ENCODE data around the gene PCDHB14. TPM values are rescaled to one million over a fixed set of nuclear protein-coding genes. Genes with fewer than 3 reads are reported as not detected.
"Not testable (repeated sequence)": the region's sequence is repeated elsewhere in the genome, so short reads cannot be mapped to it uniquely, and the experiment has no call there.

The PCDHB14 gene
- total RNA-seq, 1 experiment from 2014 or later: 0.07 TPM

DNA sequence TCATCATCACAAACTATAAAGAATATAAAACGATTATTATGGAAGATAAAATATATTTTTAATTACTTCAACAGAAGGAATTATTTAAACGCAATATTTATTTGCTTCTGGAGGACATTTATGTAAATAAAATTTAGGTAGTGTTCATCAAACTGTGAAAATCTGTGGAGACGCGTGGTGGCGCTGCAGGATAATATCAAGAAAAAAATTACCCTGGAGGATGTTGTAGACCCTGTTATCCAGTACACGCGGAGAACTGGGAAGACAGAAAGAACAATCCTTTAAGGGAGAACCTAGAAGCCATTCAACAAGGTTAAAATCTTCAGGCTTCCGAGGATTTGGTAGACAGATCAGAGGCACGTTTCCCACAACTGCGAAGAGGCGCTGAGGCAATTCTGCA, 14.7 kb upstream of the PCDHB14 start, which contains the start of gene PCDHB12:
Gene PCDHB12 (plus strand): TSS at position 242 of the 400 bp plus-strand sequence. CDS start 189 bp downstream, outside the sequence.
- H4K20me1 ChIP-seq (ENCODE audit: insufficient read depth): no peaks in the 10 kb centered on the region
- CTCF ChIA-PET: no interaction called here
- no peak within 1 kb of the TSS for H3K4me2 ChIP-seq
- H2AFZ ChIP-seq: no peak within 1 kb of the TSS
- no TSS peak for BruUV-seq (replicated peaks)
- H3K4me1 ChIP-seq (replicated peaks; ENCODE audit: insufficient read depth): no peaks in the 10 kb centered on the region
- no peaks in the 10 kb centered on the region; the same call in 1 of the 2 replicates for H3K9me3 ChIP-seq (ENCODE audit: insufficient read depth, low read depth)
- H3K27me3 ChIP-seq (ENCODE audit: insufficient read depth, low read depth): no peaks in the 10 kb centered on the region; the same call in 1 of the 2 replicates
- no peak within 1 kb of the TSS for H3K4me3 ChIP-seq
- POLR2A ChIA-PET (ENCODE audit: unreplicated experiment): no interaction called here
- H3K36me3 ChIP-seq (ENCODE audit: low read depth): no peaks in the 10 kb centered on the region
- intact Hi-C loops (cut with micrococcal nuclease; ENCODE audit: unreplicated experiment): no loop called here
- no peaks in the 10 kb centered on the region for H3F3A ChIP-seq (ENCODE audit: insufficient read depth, low read depth)
- TF ChIP-seq, protein P1, sequence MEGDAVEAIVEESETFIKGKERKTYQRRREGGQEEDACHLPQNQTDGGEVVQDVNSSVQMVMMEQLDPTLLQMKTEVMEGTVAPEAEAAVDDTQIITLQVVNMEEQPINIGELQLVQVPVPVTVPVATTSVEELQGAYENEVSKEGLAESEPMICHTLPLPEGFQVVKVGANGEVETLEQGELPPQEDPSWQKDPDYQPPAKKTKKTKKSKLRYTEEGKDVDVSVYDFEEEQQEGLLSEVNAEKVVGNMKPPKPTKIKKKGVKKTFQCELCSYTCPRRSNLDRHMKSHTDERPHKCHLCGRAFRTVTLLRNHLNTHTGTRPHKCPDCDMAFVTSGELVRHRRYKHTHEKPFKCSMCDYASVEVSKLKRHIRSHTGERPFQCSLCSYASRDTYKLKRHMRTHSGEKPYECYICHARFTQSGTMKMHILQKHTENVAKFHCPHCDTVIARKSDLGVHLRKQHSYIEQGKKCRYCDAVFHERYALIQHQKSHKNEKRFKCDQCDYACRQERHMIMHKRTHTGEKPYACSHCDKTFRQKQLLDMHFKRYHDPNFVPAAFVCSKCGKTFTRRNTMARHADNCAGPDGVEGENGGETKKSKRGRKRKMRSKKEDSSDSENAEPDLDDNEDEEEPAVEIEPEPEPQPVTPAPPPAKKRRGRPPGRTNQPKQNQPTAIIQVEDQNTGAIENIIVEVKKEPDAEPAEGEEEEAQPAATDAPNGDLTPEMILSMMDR (conservative IDR thresholded peaks at IDR 0.05): peak; percentile 52
- no peak for TF ChIP-seq EZH2 (IDR thresholded peaks at IDR 0.05; ENCODE audit: low read depth)
- no peaks in the 10 kb centered on the region for H3K79me2 ChIP-seq (ENCODE audit: low read depth)
- H3K27ac ChIP-seq: no peak within 1 kb of the TSS
- no peak for DNase-seq
- H3K9me2 ChIP-seq (ENCODE audit: insufficient read depth): no peaks in the 10 kb centered on the region

DNA sequence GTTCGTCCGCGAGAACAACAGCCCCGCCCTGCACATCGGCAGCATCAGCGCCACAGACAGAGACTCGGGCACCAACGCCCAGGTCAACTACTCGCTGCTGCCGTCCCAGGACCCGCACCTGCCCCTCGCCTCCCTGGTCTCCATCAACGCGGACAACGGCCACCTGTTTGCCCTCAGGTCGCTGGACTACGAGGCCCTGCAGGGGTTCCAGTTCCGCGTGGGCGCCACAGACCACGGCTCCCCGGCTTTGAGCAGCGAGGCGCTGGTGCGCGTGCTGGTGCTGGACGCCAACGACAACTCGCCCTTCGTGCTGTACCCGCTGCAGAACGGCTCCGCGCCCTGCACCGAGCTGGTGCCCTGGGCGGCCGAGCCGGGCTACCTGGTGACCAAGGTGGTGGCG, 12.9 kb upstream of the PCDHB14 start:
- H3K79me2 ChIP-seq (ENCODE audit: low read depth); H3K4me3 ChIP-seq; H3K36me3 ChIP-seq (ENCODE audit: low read depth); H3F3A ChIP-seq (ENCODE audit: insufficient read depth, low read depth); POLR2A ChIA-PET (ENCODE audit: unreplicated experiment); CTCF ChIA-PET; H3K9me3 ChIP-seq (ENCODE audit: insufficient read depth, low read depth); H3K9me2 ChIP-seq (ENCODE audit: insufficient read depth); H2AFZ ChIP-seq; H4K20me1 ChIP-seq (ENCODE audit: insufficient read depth); H3K4me1 ChIP-seq (replicated peaks; ENCODE audit: insufficient read depth); DNase-seq; BruUV-seq (replicated peaks); intact Hi-C loops (cut with micrococcal nuclease; ENCODE audit: unreplicated experiment); H3K27me3 ChIP-seq (ENCODE audit: insufficient read depth, low read depth); H3K4me2 ChIP-seq; H3K27ac ChIP-seq: not testable (repeated sequence)

DNA sequence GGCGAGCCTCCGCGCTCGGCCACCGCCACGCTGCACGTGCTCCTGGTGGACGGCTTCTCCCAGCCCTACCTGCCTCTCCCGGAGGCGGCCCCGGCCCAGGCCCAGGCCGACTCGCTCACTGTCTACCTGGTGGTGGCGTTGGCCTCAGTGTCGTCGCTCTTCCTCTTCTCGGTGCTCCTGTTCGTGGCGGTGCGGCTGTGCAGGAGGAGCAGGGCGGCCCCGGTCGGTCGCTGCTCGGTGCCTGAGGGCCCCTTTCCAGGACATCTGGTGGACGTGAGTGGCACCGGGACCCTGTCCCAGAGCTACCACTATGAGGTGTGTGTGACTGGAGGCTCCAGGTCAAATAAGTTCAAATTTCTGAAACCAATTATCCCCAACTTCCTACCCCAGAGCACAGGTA, 12.3 kb upstream of the PCDHB14 start:
- CTCF ChIA-PET; BruUV-seq (replicated peaks); H2AFZ ChIP-seq; H3F3A ChIP-seq (ENCODE audit: insufficient read depth, low read depth); H3K4me2 ChIP-seq; H3K9me2 ChIP-seq (ENCODE audit: insufficient read depth); H3K4me1 ChIP-seq (replicated peaks; ENCODE audit: insufficient read depth); H4K20me1 ChIP-seq (ENCODE audit: insufficient read depth); POLR2A ChIA-PET (ENCODE audit: unreplicated experiment); DNase-seq; H3K9me3 ChIP-seq (ENCODE audit: insufficient read depth, low read depth); H3K79me2 ChIP-seq (ENCODE audit: low read depth); H3K27me3 ChIP-seq (ENCODE audit: insufficient read depth, low read depth); H3K4me3 ChIP-seq; intact Hi-C loops (cut with micrococcal nuclease; ENCODE audit: unreplicated experiment); H3K36me3 ChIP-seq (ENCODE audit: low read depth); H3K27ac ChIP-seq: not testable (repeated sequence)

DNA sequence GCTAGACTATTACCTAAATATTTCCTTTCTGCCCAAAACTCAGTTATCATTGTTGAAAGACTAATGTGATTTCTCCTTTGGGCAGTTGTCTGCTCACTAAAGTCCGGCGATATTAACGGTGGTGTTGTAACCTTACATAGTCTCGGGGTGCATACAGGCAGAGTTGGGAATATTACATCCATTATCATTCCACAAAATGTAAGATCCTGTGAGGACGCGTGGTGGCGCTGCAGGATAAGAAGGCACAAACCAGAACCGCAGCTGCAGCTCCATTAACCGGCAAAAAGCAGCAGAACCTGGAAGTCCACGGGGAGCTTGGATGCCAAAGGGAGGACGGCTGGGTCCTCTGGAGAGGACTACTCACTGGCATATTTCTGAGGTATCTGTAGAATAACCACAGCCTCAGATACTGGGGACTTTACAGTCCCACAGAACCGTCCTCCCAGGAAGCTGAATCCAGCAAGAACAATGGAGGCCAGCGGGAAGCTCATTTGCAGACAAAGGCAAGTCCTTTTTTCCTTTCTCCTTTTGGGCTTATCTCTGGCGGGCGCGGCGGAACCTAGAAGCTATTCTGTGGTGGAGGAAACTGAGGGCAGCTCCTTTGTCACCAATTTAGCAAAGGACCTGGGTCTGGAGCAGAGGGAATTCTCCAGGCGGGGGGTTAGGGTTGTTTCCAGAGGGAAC, 9.3 kb upstream of the PCDHB14 start, which contains the start of gene PCDHB13:
Gene PCDHB13 (plus strand): TSS at position 264 of the 684 bp plus-strand sequence. CDS start 205 bp downstream, at position 469.
- H3K9me2 ChIP-seq (ENCODE audit: insufficient read depth); CTCF ChIA-PET; H2AFZ ChIP-seq; H3F3A ChIP-seq (ENCODE audit: insufficient read depth, low read depth); H3K4me1 ChIP-seq (replicated peaks; ENCODE audit: insufficient read depth); intact Hi-C loops (cut with micrococcal nuclease; ENCODE audit: unreplicated experiment); H3K4me2 ChIP-seq; H3K79me2 ChIP-seq (ENCODE audit: low read depth); H3K9me3 ChIP-seq (ENCODE audit: insufficient read depth, low read depth); H3K36me3 ChIP-seq (ENCODE audit: low read depth); BruUV-seq (replicated peaks); H3K4me3 ChIP-seq; H3K27ac ChIP-seq; H3K27me3 ChIP-seq (ENCODE audit: insufficient read depth, low read depth); POLR2A ChIA-PET (ENCODE audit: unreplicated experiment); H4K20me1 ChIP-seq (ENCODE audit: insufficient read depth): not testable (repeated sequence)
- peak in 1 of 2 experiments; percentile 9 for DNase-seq
- TF ChIP-seq, protein P1 (conservative IDR thresholded peaks at IDR 0.05): peak; percentile 49

DNA sequence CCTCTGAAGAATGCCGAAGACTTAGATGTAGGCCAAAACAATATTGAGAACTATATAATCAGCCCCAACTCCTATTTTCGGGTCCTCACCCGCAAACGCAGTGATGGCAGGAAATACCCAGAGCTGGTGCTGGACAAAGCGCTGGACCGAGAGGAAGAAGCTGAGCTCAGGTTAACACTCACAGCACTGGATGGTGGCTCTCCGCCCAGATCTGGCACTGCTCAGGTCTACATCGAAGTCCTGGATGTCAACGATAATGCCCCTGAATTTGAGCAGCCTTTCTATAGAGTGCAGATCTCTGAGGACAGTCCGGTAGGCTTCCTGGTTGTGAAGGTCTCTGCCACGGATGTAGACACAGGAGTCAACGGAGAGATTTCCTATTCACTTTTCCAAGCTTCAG, 8.6 kb upstream of the PCDHB14 start:
- DNase-seq; H2AFZ ChIP-seq; H3F3A ChIP-seq (ENCODE audit: insufficient read depth, low read depth); CTCF ChIA-PET; H4K20me1 ChIP-seq (ENCODE audit: insufficient read depth); H3K27ac ChIP-seq; H3K9me2 ChIP-seq (ENCODE audit: insufficient read depth); intact Hi-C loops (cut with micrococcal nuclease; ENCODE audit: unreplicated experiment); H3K4me3 ChIP-seq; H3K4me2 ChIP-seq; H3K4me1 ChIP-seq (replicated peaks; ENCODE audit: insufficient read depth); H3K9me3 ChIP-seq (ENCODE audit: insufficient read depth, low read depth); H3K79me2 ChIP-seq (ENCODE audit: low read depth); H3K36me3 ChIP-seq (ENCODE audit: low read depth); POLR2A ChIA-PET (ENCODE audit: unreplicated experiment); H3K27me3 ChIP-seq (ENCODE audit: insufficient read depth, low read depth); BruUV-seq (replicated peaks): not testable (repeated sequence)

DNA sequence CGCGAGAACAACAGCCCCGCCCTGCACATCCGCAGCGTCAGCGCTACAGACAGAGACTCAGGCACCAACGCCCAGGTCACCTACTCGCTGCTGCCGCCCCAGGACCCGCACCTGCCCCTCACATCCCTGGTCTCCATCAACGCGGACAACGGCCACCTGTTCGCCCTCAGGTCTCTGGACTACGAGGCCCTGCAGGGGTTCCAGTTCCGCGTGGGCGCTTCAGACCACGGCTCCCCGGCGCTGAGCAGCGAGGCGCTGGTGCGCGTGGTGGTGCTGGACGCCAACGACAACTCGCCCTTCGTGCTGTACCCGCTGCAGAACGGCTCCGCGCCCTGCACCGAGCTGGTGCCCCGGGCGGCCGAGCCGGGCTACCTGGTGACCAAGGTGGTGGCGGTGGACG, 7.6 kb upstream of the PCDHB14 start:
- H3K9me2 ChIP-seq (ENCODE audit: insufficient read depth); H3K9me3 ChIP-seq (ENCODE audit: insufficient read depth, low read depth); H3K27ac ChIP-seq; DNase-seq; H2AFZ ChIP-seq; H3K4me2 ChIP-seq; H3K36me3 ChIP-seq (ENCODE audit: low read depth); H4K20me1 ChIP-seq (ENCODE audit: insufficient read depth); H3K27me3 ChIP-seq (ENCODE audit: insufficient read depth, low read depth); H3K4me3 ChIP-seq; H3F3A ChIP-seq (ENCODE audit: insufficient read depth, low read depth); intact Hi-C loops (cut with micrococcal nuclease; ENCODE audit: unreplicated experiment); H3K4me1 ChIP-seq (replicated peaks; ENCODE audit: insufficient read depth); H3K79me2 ChIP-seq (ENCODE audit: low read depth); BruUV-seq (replicated peaks); CTCF ChIA-PET; POLR2A ChIA-PET (ENCODE audit: unreplicated experiment): not testable (repeated sequence)

Measured in PC-9 (cell line).